Body of pancreas (tissue), 4 donors: ENCODE measurements around the gene CARNS1.
A peak's percentile ranks its signal among the peaks of the same experiment; 100 is the strongest.

ENCODE experiments used
- POLR2A ChIP-seq, 3 donors: fragments of 450-650 bp; IDR thresholded peaks; one replicate each; pipeline ENCODE4 v1.6.1; 2016; ENCODE audit warnings: antibody characterized with exemption in 3 of 3, mild to moderate bottlenecking in 2 of 3
- TF ChIP-seq, protein P1 (sequence below), 7 experiments: fragments of 450-650 bp in 4 of 7; fragments of 200-600 bp in 3 of 7; sonication (generic) in 3 of 7; IDR thresholded peaks; one replicate each; pipeline ENCODE4 v1.5.1; 2016 to 2019; ENCODE audit warnings: antibody characterized with exemption in 7 of 7

DNA sequence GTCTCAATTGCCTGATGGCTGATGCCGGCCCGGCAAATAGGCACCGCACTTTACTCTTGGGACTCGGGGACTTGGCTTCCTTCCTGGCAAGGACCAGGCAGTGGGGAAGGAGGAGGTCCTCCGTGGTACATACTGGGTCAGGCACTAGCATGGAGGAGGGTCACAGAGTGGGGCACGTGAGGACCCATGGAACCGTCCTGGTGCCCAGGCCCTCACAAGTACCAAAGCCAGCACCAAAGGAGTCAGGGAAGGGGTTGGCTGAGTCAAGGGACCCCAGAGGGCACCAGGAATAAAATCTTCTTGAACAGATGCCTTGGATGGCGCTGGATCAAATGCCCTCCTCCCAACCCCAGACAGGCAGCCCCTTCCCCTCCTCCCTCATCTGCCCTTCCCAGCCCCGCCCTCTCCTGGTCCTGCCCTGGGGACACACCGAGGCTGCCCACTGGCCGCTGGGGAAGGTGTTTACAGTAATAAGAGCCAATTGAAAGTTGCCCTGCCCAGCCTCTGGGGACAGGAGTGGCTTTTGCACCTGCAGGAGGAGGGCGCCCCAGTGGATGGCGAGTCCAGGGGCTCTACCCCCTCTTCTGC lies 5.6 kb upstream of the CARNS1 start:
- TF ChIP-seq, protein P1, sequence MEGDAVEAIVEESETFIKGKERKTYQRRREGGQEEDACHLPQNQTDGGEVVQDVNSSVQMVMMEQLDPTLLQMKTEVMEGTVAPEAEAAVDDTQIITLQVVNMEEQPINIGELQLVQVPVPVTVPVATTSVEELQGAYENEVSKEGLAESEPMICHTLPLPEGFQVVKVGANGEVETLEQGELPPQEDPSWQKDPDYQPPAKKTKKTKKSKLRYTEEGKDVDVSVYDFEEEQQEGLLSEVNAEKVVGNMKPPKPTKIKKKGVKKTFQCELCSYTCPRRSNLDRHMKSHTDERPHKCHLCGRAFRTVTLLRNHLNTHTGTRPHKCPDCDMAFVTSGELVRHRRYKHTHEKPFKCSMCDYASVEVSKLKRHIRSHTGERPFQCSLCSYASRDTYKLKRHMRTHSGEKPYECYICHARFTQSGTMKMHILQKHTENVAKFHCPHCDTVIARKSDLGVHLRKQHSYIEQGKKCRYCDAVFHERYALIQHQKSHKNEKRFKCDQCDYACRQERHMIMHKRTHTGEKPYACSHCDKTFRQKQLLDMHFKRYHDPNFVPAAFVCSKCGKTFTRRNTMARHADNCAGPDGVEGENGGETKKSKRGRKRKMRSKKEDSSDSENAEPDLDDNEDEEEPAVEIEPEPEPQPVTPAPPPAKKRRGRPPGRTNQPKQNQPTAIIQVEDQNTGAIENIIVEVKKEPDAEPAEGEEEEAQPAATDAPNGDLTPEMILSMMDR (IDR thresholded peaks at IDR 0.05), result peak in 1 of 7 experiments; percentile 16
- TF ChIP-seq POLR2A (IDR thresholded peaks at IDR 0.05), result no peak
